Measurements from ENCODE around the gene GSPT1. TPM values are rescaled to one million over a fixed set of nuclear protein-coding genes. Genes with fewer than 3 reads are reported as not detected.

Gene GSPT1
- total and polyA plus RNA-seq, 9 of the 15 experiments (the other 6 are each of a cell fraction or from before 2014, with no cell fraction given) = 63.8 to 269 (median 148) TPM

DNA sequence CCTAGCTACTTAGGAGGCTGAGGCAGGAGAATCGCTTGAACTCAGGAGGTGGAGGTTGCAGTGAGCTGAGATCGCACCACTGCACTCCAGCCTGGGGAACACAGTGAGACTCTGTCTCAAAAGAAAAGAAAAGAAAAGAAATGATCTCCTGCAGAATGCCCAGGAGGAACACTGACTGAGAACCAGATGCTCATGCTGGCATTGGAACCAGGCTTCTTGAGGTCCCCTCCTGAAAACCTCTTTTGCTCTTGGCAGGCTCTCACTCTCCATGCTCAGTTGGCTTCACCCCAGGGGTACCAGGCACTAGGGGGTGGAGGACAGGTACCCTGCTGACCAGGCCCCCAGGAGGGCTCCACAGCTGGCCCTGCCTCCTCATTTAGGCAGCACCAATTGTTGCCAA lies 40.8 kb upstream of the GSPT1 start:
- no TSS peak for BruUV-seq (replicated peaks)
- intact Hi-C loops (cut with micrococcal nuclease) = no loop called here
- Histone ChIP-seq H2AFZ (ENCODE audit: low read depth, low read length) (no peak overlapping the region), H3K4me2 (ENCODE audit: insufficient read depth, low read length) (no peak overlapping the region), H4K20me1 (replicated peaks; ENCODE audit: control insufficient read depth, insufficient read depth, low read length) (no peaks in the 10 kb centered on the region), H3K4me1 (replicated peaks in 1 of 2; ENCODE audit: control insufficient read depth in 2 of 2, insufficient read depth in 2 of 2, low read length in 2 of 2) (peaks cover 0 to 7% of the 10 kb centered on the region in 2 experiments; a peak in 2 of 5 replicates), H3K27me3 (ENCODE audit: control insufficient read depth in 2 of 2, insufficient read depth in 2 of 2, low read length in 2 of 2) (no peaks in the 10 kb centered on the region), H3K9ac (ENCODE audit: insufficient read depth in 1 of 2, low read depth in 2 of 2, low read length in 2 of 2) (no peak overlapping the region), H3K27ac (ENCODE audit: extremely low read depth, low read depth, low read length) (no peak overlapping the region), H3K9me3 (replicated peaks; ENCODE audit: control insufficient read depth, insufficient read depth, low read depth, low read length) (no peaks in the 10 kb centered on the region), H3K36me3 (ENCODE audit: control insufficient read depth, insufficient read depth, low read length) (no peaks in the 10 kb centered on the region), H3K79me2 (ENCODE audit: control insufficient read depth, insufficient read depth, low read length) (no peaks in the 10 kb centered on the region), H3K9me1 (ENCODE audit: control insufficient read depth, insufficient read depth, low read length) (no peaks in the 10 kb centered on the region), H3K4me3 (no peak overlapping the region)
- WGBS (ENCODE audit: insufficient coverage, low coverage, missing lambda C conversion rate) = 49% methylated on average over 2 of the region's 2 CpGs
- DNase-seq (ENCODE audit: extremely low read depth in 1 of 4, low spot score in 3 of 4) = no peak
- ATAC-seq = no peak
- TF ChIP-seq, protein P1, sequence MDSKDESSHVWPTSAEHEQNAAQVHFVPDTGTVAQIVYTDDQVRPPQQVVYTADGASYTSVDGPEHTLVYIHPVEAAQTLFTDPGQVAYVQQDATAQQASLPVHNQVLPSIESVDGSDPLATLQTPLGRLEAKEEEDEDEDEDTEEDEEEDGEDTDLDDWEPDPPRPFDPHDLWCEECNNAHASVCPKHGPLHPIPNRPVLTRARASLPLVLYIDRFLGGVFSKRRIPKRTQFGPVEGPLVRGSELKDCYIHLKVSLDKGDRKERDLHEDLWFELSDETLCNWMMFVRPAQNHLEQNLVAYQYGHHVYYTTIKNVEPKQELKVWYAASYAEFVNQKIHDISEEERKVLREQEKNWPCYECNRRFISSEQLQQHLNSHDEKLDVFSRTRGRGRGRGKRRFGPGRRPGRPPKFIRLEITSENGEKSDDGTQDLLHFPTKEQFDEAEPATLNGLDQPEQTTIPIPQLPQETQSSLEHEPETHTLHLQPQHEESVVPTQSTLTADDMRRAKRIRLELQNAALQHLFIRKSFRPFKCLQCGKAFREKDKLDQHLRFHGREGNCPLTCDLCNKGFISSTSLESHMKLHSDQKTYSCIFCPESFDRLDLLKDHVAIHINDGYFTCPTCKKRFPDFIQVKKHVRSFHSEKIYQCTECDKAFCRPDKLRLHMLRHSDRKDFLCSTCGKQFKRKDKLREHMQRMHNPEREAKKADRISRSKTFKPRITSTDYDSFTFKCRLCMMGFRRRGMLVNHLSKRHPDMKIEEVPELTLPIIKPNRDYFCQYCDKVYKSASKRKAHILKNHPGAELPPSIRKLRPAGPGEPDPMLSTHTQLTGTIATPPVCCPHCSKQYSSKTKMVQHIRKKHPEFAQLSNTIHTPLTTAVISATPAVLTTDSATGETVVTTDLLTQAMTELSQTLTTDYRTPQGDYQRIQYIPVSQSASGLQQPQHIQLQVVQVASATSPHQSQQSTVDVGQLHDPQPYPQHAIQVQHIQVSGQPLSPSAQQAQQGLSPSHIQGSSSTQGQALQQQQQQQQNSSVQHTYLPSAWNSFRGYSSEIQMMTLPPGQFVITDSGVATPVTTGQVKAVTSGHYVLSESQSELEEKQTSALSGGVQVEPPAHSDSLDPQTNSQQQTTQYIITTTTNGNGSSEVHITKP (IDR thresholded peaks at IDR 0.05; ENCODE audit: partially characterized antibody) = peak; percentile 11
- TF ChIP-seq, protein P2, sequence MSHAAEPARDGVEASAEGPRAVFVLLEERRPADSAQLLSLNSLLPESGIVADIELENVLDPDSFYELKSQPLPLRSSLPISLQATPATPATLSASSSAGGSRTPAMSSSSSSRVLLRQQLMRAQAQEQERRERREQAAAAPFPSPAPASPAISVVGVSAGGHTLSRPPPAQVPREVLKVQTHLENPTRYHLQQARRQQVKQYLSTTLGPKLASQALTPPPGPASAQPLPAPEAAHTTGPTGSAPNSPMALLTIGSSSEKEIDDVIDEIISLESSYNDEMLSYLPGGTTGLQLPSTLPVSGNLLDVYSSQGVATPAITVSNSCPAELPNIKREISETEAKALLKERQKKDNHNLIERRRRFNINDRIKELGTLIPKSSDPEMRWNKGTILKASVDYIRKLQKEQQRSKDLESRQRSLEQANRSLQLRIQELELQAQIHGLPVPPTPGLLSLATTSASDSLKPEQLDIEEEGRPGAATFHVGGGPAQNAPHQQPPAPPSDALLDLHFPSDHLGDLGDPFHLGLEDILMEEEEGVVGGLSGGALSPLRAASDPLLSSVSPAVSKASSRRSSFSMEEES (CRISPR knock-in tag; IDR thresholded peaks at IDR 0.05) = no peak
- POLR2A ChIA-PET = interaction anchor here (0.6 to 1.7 kb wide), 4 partner anchors 16 to 822 kb away, joined by 3 to 4 read pairs (median 3); partner anchors contain the start of genes GSPT1 and SNX29
- in situ Hi-C loops (cut with MboI) = no loop called here
- CTCF ChIA-PET (ENCODE audit: low intra/inter-chr PET ratio) = no interaction called here
- no peak for FAIRE-seq

Data from K562 (cell line).